GM19351 (cell line): ENCODE data around the gene TXNL4A.
A peak's percentile ranks its signal among the peaks of the same experiment; 100 is the strongest.
"Not testable (repeated sequence)": the region's sequence is repeated elsewhere in the genome, so short reads cannot be mapped to it uniquely, and the experiment has no call there.

ENCODE experiments used
- ATAC-seq: cut with Tn5 transposase; IDR thresholded peaks from one replicate; pipeline ENCODE4 v1.9.1; 2021; ENCODE audit warnings: mild to moderate bottlenecking, moderate library complexity; ENCODE audit not compliant: unreplicated experiment

TXNL4A gene

GRCh38 chr18:79964330-79965118, 23.8 kb downstream of the TXNL4A start, which contains the start of gene HSBP1L1:
TSS of gene HSBP1L1 (plus strand) at chr18:79964643. CDS start at chr18:79964736, 93 bp downstream.
- ATAC-seq: peak; percentile 72

GRCh38 chr18:79963658-79964329, 24.6 kb downstream of the TXNL4A start:
- no peak for ATAC-seq

- peak; percentile 48 for ATAC-seq
These were observed 25.3 kb downstream of the TXNL4A start for GRCh38 chr18:79962835-79963657.

DNA sequence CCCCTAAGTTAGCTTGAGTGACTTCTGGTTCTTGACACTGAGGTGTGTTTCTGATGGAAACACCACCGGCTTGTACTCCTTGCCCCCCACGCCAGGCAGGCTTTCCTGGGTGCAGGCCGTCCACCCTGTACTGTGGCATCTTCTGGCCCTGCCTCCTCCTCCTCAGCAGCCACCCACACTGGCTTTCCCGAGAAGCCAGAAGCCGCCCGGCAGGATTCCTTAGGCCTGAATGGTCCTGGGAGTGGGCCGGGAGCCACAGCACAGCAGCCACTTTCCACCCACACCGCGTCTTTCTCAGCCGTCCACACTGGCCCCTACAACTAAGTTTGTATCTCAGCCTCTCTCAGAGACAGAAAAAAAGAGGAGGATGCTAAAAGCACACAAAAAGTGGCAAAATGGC, 26.1 kb downstream of the TXNL4A start:
- no peak for ATAC-seq

DNA sequence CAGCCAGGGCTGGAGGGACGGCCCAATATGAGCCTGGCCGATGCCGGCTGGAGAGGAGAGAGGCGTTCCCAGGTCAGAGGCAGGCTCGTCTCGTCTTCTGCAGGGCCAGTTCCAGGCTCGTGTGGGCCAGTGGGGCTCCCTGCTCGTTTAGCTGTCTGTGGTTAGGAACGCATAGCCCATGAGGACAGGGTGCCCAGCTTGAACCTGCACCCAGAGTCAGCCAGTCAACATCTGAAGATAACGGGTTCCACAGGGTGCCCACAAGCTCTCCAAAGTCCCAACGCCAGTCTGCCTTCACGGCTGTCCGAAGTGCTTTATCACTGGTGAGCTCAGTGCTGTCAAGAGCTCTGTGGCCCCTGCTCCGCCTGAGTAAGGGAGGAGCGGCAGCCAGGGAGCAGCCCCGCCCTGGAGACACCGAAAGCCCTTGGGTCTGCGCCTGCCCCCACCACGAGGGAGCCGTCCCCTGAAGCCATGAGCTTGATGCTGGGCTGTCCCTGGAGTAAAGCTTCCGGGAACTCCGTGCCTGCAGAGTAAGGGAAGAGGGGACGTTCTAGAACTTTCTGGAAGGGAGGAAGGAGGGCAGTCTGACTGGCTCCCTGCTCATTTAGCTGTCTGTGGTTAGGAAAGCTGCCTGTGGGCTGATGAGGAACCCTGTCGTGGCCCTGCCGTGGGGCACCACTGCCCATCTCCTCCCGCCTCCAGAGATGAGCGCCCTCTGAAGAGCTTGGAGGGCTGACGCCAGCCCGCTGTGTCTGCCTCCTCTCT, 26.7 kb downstream of the TXNL4A start:
- no peak for ATAC-seq

GRCh38 chr18:79960921-79961526, 27.3 kb downstream of the TXNL4A start:
- ATAC-seq: no peak

- ATAC-seq: not testable (repeated sequence)
These were observed 28.1 kb downstream of the TXNL4A start for GRCh38 chr18:79960161-79960801.

DNA sequence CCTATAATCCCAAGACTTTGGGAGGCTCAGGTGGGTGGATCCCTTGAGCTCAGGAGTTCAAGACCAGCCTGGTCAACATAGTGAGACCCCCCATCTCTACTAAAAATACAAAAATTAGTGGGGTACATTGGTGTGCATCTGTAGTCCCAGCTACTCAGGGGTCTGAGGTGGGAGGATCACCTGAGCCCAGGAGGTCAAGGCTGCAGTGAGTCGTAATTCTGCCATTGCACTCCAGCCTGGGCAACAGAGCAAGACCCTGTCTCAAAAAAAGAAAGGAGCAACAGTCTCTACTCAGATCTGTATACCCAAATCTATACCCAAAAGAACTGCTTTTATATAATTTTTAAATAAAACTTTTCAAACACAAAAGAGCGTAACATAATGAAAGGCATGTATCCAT, 29.4 kb downstream of the TXNL4A start:
- ATAC-seq: no peak

DNA sequence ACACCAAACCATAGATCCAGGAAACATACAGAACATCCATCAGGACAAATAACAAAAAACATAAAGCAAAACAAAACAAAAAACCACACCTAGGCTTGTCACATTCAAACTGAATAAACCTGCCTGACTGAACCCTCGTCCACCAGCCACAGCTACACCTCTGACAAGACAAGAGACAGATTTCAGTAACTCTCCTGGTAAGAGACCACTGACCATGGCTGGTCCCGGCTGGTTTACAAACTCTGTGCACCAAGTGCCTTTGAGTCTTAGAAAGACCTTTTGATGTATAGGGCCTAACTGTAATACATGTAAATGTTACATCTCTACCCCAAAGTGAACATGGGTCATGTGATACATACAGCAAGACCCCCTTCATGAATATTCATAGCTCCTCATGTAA, 32.1 kb downstream of the TXNL4A start:
- ATAC-seq: no peak

DNA sequence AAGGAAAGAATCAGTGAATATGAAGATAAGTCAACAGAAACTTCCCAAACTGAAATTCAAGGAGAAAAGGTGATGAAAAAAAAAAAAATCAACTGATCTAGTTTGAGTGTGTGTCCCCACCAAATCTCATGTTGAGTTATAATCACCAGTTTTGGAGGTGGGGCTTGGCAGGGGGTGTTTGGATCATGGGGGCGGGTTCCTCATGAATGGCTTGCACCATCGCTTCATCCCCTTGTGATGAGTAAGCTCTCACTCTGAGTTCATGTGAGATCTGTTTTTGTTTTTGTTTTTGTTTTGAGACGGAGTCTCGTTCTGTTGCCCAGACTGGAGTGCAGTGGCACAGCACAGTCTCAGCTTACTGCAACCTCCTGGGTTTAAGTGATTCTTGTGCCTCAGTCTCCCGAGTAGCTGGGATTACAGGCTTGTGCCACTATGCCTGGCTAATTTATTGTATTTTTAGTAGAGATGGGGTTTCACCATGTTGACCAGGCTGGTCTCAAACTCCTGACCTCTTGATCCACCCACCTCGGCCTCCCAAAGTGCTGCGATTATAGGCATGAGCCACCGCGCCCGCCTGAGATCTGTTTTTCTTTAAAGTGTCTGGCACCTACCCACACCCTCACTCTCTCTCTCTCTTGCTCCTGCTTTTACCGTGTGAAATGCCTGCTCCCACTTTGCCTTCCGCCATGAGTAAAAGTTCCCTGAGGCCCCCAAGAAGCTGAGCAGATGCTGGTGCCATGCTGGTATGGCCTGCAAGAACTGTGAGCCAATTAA, 32.9 kb downstream of the TXNL4A start:
- ATAC-seq: no peak

GRCh38 chr18:79954791-79955190, 33.6 kb downstream of the TXNL4A start:
- no peak for ATAC-seq

DNA sequence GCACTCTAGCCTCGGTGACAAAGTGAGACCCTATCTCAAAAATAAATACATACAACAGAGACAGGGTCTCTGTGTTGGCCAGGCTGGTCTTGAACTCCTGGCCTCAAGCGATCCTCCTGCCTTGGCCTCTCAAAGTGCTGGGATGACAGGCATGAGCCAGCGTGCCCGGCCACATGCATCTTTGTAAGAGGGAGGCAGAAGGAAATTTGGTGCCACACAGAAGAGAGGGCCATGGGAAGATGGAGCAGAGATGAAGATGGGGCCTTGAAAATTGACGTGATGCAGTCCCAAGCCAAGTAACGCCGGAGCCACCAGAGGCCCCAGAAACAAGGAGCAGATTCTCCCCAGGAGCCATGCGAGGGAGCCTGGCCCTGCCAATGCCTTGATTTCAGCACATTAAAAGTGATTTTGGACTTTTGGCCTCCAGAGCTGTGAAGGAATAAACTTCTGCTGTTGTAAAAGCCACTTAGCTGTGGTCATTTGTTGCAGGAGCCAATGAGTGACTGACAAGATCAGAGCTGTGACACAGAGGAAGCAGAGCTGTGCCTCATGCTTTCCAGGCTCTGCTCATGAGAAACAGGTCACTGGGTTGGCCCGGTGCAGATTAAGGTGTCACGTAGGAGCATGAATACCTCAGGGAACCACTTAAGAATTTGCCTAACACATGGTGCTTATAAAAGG, 34.3 kb downstream of the TXNL4A start:
- no peak for ATAC-seq

GRCh38 chr18:79952996-79953559, 35.3 kb downstream of the TXNL4A start:
- ATAC-seq: no peak

GRCh38 chr18:79952456-79952995, 35.8 kb downstream of the TXNL4A start:
- no peak for ATAC-seq

DNA sequence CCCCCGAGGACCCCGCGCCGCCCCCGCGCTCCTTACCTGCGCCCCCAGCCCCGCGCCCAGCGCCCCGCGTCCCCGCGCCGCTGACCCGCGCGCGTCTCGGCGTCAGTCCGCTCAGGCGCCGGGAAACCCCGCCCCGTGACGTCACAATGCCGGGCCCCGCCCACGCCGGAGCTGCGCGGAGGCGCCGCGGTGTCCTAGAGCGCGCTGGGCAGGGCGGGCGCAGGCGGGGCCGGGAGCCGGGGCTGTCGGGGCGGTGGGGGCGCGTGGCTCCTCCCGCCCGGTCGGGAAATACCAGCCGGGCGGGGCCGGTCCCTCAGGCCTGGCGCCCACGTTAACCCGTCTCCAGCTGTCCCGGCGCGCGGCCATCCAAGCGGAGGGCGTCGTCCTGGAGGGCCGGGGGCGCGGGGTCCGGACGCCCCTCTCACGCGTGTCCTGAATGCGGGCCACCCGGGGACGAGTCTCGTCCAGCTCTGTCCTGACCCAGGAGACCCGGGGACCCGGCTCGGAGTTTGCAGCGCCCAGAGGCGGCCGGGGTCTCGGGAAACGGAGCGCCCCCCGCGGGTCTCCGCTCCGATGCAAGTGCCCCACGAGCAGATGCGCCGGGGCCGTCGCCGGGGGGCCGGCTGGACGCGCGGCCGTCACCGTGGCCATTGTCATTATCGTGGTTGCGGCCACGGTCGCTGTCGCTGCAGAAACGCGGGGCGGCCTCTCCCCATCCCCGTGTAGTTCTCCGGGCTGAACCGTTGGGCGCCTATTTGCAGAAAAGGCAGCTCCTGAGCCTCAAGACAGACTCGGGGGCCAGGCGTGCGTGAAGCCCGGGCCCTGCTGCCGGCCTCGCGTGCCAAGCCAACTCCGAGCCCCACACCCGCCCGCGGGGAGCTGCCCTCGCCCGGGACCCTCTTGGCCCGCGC, 36.6 kb downstream of the TXNL4A start, which contains the start of gene SLC66A2:
SLC66A2 (minus strand) TSS at position 109 of the 911 bp plus-strand sequence. CDS start 727 bp downstream, outside the sequence.
- ATAC-seq: peak; percentile 73

DNA sequence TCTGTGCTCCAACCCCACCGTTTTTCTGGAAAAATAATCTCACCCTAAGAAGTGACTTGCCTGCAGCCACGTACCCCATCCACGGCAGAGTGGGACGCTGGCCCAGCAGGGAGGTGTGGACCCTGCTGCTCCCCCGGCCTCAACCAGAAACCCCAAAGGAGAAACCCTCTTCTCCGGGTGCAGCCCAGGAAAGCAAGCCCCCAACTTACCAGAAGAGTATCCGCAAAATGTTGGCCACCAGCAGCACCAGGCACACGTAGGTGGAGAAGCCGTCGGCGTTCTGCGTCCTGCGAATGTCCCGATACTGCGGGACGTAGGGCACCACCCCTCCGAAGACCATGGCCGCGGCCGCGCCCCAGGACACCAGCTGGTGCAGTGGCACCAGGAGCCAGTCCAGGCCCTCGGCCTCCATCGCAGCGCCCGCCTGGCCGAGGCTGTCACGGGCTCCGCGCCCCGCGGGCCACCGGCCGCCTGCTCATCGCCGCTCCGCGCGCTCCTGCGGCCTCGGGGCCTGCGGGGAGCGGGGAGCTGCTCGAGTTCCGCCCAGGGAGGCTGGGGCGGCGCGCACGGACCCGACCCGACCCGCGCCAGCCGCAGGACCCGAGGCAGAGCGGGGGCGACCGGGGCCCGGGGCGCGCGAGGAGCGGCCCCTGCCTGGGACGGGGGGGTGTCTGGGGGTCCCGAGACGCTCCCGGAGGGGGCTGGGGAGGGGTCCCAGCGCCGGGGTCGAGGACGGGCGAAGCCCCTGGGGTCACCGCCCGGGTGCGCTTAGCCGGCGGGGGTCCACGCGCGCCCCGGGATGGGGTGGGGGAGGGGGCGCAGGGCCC, 37.6 kb downstream of the TXNL4A start:
- ATAC-seq: peak; percentile 28
